ENCODE results near the gene RAI1. TPM values are rescaled to one million over a fixed set of nuclear protein-coding genes. Genes with fewer than 3 reads are reported as not detected.

Gene RAI1
- total and polyA plus RNA-seq, 2 of the 13 experiments (the other 11 are each of a cell fraction or from before 2014, with no cell fraction given), result 3.4 to 5.2 TPM

DNA sequence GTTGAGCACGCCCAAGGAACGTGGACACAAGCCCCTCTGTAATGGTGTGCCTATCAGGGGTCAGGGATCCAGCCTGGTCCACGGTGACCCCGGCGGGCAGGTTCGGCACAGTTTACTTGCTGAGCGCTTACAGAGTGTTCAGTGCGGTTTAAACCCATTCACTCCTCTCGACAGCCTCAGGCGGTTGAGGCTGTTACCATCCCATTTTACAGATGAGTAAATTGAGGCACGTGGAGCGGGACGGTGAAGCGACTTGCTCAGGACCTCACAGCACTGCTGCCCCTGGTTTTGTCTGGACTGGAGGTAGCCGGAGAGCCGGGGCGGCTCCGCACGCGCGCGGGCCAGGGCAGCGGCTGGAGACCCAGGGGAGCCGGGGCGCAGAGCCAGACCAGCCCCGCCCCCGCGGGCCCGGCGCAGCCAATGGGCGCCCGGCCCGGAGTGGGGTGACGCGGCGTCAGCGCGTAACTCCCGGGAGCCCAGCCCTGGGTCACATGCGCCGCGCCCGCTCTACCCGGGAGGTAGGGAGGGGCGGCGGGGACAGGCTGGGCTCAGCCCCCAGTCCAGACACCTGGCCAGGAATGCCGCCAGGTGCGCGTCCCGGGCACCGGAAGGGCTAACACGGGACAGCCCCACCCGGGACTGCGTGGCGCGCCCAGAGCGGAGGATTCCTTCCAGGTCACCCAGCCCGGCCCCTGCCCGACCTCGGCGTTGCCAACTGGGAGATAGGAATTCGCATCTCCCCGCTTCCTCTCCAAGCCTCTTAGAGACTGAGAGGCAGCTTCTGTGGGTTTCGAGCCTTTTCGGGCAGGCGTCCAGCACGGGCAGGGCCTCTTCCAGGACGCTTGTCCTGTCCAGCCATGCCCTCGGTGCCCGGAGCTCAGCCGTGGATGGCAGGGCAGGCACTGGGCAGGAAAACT is 158.8 kb downstream of the RAI1 start (continued):
- no peak for TF ChIP-seq EED (CRISPR knock-in tag; IDR thresholded peaks at IDR 0.05)
- no peak; the same call in 1 of the 2 replicates for TF ChIP-seq ZNF780A (CRISPR knock-in tag; IDR thresholded peaks at IDR 0.05)
- peak; percentile 59; the same call in 1 of the 2 replicates for TF ChIP-seq ESRRA (CRISPR knock-in tag; IDR thresholded peaks at IDR 0.05; ENCODE audit: low read depth)
- no peak for TF ChIP-seq DNMT1 (CRISPR knock-in tag; IDR thresholded peaks at IDR 0.05)
- peak; percentile 45 for TF ChIP-seq GATAD1 (CRISPR knock-in tag; IDR thresholded peaks at IDR 0.05)
- peak; percentile 97 for TF ChIP-seq ZMYM2 (CRISPR knock-in tag; IDR thresholded peaks at IDR 0.05)
- no peak; the same call in none of the 2 replicates for TF ChIP-seq ZNF256 (CRISPR knock-in tag; conservative IDR thresholded peaks at IDR 0.05)
- no peak for TF ChIP-seq HNRNPUL1 (IDR thresholded peaks at IDR 0.05; ENCODE audit: low read depth, low read length)
- TF ChIP-seq MTF1 (CRISPR knock-in tag; IDR thresholded peaks at IDR 0.05), result no peak
- no peak for TF ChIP-seq NONO (IDR thresholded peaks at IDR 0.05)
- TF ChIP-seq NONO (CRISPR knock-in tag; conservative IDR thresholded peaks at IDR 0.05), result peak; percentile 95
- TF ChIP-seq PHF5A (CRISPR knock-in tag; IDR thresholded peaks at IDR 0.05; ENCODE audit: low read depth, unreplicated experiment), result no peak
- TF ChIP-seq ZNF75D (CRISPR knock-in tag; IDR thresholded peaks at IDR 0.05; ENCODE audit: borderline replicate concordance), result no peak
- peak; percentile 35; the same call in 1 of the 2 replicates for TF ChIP-seq MIER3 (CRISPR knock-in tag; IDR thresholded peaks at IDR 0.05; ENCODE audit: borderline replicate concordance)
- TF ChIP-seq ZBTB34 (CRISPR knock-in tag; IDR thresholded peaks at IDR 0.05), result no peak
- TF ChIP-seq ZNF589 (CRISPR knock-in tag; conservative IDR thresholded peaks at IDR 0.05), result no peak; the same call in 1 of the 2 replicates
- TF ChIP-seq PAX8 (CRISPR knock-in tag; IDR thresholded peaks at IDR 0.05; ENCODE audit: borderline replicate concordance), result peak; percentile 93
- peak; percentile 50; the same call in 1 of the 2 replicates for TF ChIP-seq POGZ (CRISPR knock-in tag; IDR thresholded peaks at IDR 0.05)
- TF ChIP-seq, protein P1, sequence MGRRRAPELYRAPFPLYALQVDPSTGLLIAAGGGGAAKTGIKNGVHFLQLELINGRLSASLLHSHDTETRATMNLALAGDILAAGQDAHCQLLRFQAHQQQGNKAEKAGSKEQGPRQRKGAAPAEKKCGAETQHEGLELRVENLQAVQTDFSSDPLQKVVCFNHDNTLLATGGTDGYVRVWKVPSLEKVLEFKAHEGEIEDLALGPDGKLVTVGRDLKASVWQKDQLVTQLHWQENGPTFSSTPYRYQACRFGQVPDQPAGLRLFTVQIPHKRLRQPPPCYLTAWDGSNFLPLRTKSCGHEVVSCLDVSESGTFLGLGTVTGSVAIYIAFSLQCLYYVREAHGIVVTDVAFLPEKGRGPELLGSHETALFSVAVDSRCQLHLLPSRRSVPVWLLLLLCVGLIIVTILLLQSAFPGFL (CRISPR knock-in tag; IDR thresholded peaks at IDR 0.05), result no peak
- no peak for TF ChIP-seq XBP1 (CRISPR knock-in tag; IDR thresholded peaks at IDR 0.05)
- TF ChIP-seq, protein P2, sequence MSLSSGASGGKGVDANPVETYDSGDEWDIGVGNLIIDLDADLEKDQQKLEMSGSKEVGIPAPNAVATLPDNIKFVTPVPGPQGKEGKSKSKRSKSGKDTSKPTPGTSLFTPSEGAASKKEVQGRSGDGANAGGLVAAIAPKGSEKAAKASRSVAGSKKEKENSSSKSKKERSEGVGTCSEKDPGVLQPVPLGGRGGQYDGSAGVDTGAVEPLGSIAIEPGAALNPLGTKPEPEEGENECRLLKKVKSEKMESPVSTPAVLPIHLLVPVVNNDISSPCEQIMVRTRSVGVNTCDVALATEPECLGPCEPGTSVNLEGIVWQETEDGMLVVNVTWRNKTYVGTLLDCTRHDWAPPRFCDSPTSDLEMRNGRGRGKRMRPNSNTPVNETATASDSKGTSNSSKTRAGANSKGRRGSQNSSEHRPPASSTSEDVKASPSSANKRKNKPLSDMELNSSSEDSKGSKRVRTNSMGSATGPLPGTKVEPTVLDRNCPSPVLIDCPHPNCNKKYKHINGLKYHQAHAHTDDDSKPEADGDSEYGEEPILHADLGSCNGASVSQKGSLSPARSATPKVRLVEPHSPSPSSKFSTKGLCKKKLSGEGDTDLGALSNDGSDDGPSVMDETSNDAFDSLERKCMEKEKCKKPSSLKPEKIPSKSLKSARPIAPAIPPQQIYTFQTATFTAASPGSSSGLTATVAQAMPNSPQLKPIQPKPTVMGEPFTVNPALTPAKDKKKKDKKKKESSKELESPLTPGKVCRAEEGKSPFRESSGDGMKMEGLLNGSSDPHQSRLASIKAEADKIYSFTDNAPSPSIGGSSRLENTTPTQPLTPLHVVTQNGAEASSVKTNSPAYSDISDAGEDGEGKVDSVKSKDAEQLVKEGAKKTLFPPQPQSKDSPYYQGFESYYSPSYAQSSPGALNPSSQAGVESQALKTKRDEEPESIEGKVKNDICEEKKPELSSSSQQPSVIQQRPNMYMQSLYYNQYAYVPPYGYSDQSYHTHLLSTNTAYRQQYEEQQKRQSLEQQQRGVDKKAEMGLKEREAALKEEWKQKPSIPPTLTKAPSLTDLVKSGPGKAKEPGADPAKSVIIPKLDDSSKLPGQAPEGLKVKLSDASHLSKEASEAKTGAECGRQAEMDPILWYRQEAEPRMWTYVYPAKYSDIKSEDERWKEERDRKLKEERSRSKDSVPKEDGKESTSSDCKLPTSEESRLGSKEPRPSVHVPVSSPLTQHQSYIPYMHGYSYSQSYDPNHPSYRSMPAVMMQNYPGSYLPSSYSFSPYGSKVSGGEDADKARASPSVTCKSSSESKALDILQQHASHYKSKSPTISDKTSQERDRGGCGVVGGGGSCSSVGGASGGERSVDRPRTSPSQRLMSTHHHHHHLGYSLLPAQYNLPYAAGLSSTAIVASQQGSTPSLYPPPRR (CRISPR knock-in tag; IDR thresholded peaks at IDR 0.05; ENCODE audit: borderline replicate concordance), result peak; percentile 12; the same call in 1 of the 2 replicates
- TF ChIP-seq ZNF598 (CRISPR knock-in tag; IDR thresholded peaks at IDR 0.05; ENCODE audit: borderline replicate concordance), result no peak

Measured in HepG2 (cell line).